SK-N-SH treated with all-trans-retinoic acid at 6 μM for 48 hours (cell line): ENCODE results near the gene NCKAP5.

Experiments used
- ARNTL ChIP-seq: fragments of 450-650 bp; formaldehyde crosslinking; IDR thresholded peaks from 2 replicates; pipeline ENCODE4 v1.5.0; 2020; ENCODE audit warnings: low read depth, mild to moderate bottlenecking, moderate library complexity, borderline replicate concordance
- BACH2 ChIP-seq: fragments of 250-450 bp; sonication (Bioruptor Pico); IDR thresholded peaks from 2 replicates; pipeline ENCODE4 v1.9.0; 2021; ENCODE audit warnings: mild to moderate bottlenecking, borderline replicate concordance
- ISL1 ChIP-seq: fragments of 250-450 bp; sonication (Bioruptor Pico); IDR thresholded peaks from 2 replicates; pipeline ENCODE4 v2.1.2; 2022; ENCODE audit warnings: mild to moderate bottlenecking, moderate library complexity
- SNAI2 ChIP-seq: fragments of 250-450 bp; sonication (Bioruptor Pico); IDR thresholded peaks from 2 replicates; pipeline ENCODE4 v1.5.0; 2020; ENCODE audit warnings: mild to moderate bottlenecking, moderate library complexity
- TOX ChIP-seq: fragments of 250-450 bp; sonication (Bioruptor Pico); IDR thresholded peaks from 2 replicates; pipeline ENCODE4 v1.8.0; 2021; ENCODE audit warnings: mild to moderate bottlenecking, moderate library complexity, borderline replicate concordance
- ZC3H10 ChIP-seq: fragments of 250-450 bp; sonication (Bioruptor Pico); IDR thresholded peaks from 2 replicates; pipeline ENCODE4 v1.5.1; 2021; ENCODE audit warnings: mild to moderate bottlenecking, moderate library complexity
- ZFP30 ChIP-seq: fragments of 450-650 bp; formaldehyde crosslinking; IDR thresholded peaks from 2 replicates; pipeline ENCODE4 v1.5.0; 2022; ENCODE audit warnings: mild to moderate bottlenecking, moderate library complexity
- ZNF8 ChIP-seq: fragments of 450-650 bp; formaldehyde crosslinking; IDR thresholded peaks from 2 replicates; pipeline ENCODE4 v1.5.0; 2020; ENCODE audit warnings: mild to moderate bottlenecking, moderate library complexity
- TF ChIP-seq, protein P1 (sequence below): fragments of 250-450 bp; sonication (Bioruptor Pico); IDR thresholded peaks from 2 replicates; pipeline ENCODE4 v1.8.0; 2020; ENCODE audit warnings: mild to moderate bottlenecking, moderate library complexity, borderline replicate concordance
- TF ChIP-seq, protein P2 (sequence below): fragments of 250-450 bp; sonication (Bioruptor Pico); IDR thresholded peaks from 2 replicates; pipeline ENCODE4 v1.5.1; 2021; ENCODE audit warnings: mild to moderate bottlenecking, moderate library complexity

DNA sequence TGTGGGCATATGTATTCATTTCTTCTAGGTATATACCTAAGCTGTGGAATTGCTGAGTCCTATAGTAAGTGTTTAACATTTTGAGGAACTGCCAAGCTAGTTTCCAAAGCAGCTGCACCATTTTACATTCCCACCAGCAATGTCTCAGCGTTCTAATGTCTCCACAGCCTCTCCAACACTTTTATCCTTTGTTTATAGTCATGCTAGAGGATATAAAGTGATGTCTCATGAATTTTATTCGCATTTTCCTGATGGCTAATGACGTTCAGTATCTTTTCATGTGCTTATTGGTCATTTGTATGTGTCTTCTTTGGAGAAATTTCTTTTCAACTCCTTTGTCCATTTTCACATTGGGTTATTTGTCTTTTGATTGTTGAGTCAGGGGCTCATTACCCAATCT is 295.2 kb downstream of the NCKAP5 start:
- TF ChIP-seq, protein P1, sequence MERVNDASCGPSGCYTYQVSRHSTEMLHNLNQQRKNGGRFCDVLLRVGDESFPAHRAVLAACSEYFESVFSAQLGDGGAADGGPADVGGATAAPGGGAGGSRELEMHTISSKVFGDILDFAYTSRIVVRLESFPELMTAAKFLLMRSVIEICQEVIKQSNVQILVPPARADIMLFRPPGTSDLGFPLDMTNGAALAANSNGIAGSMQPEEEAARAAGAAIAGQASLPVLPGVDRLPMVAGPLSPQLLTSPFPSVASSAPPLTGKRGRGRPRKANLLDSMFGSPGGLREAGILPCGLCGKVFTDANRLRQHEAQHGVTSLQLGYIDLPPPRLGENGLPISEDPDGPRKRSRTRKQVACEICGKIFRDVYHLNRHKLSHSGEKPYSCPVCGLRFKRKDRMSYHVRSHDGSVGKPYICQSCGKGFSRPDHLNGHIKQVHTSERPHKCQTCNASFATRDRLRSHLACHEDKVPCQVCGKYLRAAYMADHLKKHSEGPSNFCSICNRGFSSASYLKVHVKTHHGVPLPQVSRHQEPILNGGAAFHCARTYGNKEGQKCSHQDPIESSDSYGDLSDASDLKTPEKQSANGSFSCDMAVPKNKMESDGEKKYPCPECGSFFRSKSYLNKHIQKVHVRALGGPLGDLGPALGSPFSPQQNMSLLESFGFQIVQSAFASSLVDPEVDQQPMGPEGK (CRISPR knock-in tag) = no peak
- TF ChIP-seq, protein P2, sequence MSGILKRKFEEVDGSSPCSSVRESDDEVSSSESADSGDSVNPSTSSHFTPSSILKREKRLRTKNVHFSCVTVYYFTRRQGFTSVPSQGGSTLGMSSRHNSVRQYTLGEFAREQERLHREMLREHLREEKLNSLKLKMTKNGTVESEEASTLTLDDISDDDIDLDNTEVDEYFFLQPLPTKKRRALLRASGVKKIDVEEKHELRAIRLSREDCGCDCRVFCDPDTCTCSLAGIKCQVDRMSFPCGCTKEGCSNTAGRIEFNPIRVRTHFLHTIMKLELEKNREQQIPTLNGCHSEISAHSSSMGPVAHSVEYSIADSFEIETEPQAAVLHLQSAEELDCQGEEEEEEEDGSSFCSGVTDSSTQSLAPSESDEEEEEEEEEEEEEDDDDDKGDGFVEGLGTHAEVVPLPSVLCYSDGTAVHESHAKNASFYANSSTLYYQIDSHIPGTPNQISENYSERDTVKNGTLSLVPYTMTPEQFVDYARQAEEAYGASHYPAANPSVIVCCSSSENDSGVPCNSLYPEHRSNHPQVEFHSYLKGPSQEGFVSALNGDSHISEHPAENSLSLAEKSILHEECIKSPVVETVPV (CRISPR knock-in tag) = no peak
- TF ChIP-seq ISL1 (CRISPR knock-in tag) = no peak
- TF ChIP-seq TOX = no peak
- no peak for TF ChIP-seq ARNTL
- no peak for TF ChIP-seq ZNF8 (CRISPR knock-in tag)
- TF ChIP-seq BACH2 = no peak
- TF ChIP-seq ZFP30 (CRISPR knock-in tag) = no peak
- no peak for TF ChIP-seq ZC3H10 (CRISPR knock-in tag)
- no peak for TF ChIP-seq SNAI2 (CRISPR knock-in tag)
